HEK293 (cell line): ENCODE results near the gene FSTL4.

Experiments used
- CTCF ChIA-PET: fragments of 350-600 bp; formaldehyde crosslinking; extraction: SDS; loops from one replicate; lab custom pipeline; 2021; ENCODE audit warnings: antibody characterized with exemption; lab: Yijun Ruan, JAX
- POLR2A ChIA-PET: fragments of 300-600 bp; formaldehyde crosslinking; extraction: SDS; loops from one replicate; lab custom pipeline; 2020; ENCODE audit warnings: antibody characterized with exemption, inconsistent platforms; lab: Yijun Ruan, JAX
- H3K27ac ChIP-seq: fragments of 200-500 bp; sonication (Bioruptor generic); 2 replicates; pipeline ENCODE4 v1.5.1; 2014; ENCODE audit warnings: low read depth, low read length, control low read depth, inconsistent platforms; ENCODE audit errors: extremely low read depth
- H3K36me3 ChIP-seq, 2 experiments: fragments of 200-500 bp in 1 of 2; sonication (Bioruptor generic) in 1 of 2; 1 replicate in 1 of 2; 2 replicates in 1 of 2; pipeline ENCODE4 v1.5.1; 2014 to 2017; ENCODE audit warnings: inconsistent platforms in 2 of 2, low read length in 2 of 2; ENCODE audit not compliant: control insufficient read depth in 2 of 2, insufficient read depth in 1 of 2
- H3K4me1 ChIP-seq: fragments of 200-500 bp; sonication (Bioruptor generic); 2 replicates; pipeline ENCODE4 v1.5.1; 2014; ENCODE audit warnings: mild to moderate bottlenecking, low read length, inconsistent platforms; ENCODE audit not compliant: control insufficient read depth, insufficient read depth
- H3K4me3 ChIP-seq: 2 replicates; pipeline ENCODE4 v1.5.1; 2011; ENCODE audit warnings: low read depth, mild to moderate bottlenecking, control low read depth, low read length, moderate library complexity
- H3K9me3 ChIP-seq: fragments of 200-500 bp; sonication (Bioruptor generic); 2 replicates; pipeline ENCODE4 v1.5.1; 2014; ENCODE audit warnings: low read depth, low read length, inconsistent platforms; ENCODE audit not compliant: control insufficient read depth, insufficient read depth
- CTCF ChIP-seq: fragments of 450-650 bp; formaldehyde crosslinking; IDR thresholded peaks from 2 replicates; pipeline ENCODE4 v1.5.1; 2016; ENCODE audit warnings: missing biosample characterization, missing genetic modification characterization
- GLIS1 ChIP-seq: fragments of 450-650 bp; formaldehyde crosslinking; IDR thresholded peaks from 2 replicates; pipeline ENCODE4 v1.5.1; 2016; ENCODE audit warnings: missing biosample characterization, missing genetic modification characterization
- HOXA7 ChIP-seq: sonication (generic); formaldehyde crosslinking; IDR thresholded peaks from 2 replicates; pipeline ENCODE4 v1.8.1; 2022; ENCODE audit warnings: missing genetic modification reagents, borderline replicate concordance
- HOXC10 ChIP-seq: sonication (generic); formaldehyde crosslinking; IDR thresholded peaks from 2 replicates; pipeline ENCODE4 v1.8.1; 2023; ENCODE audit warnings: mild to moderate bottlenecking, missing genetic modification reagents
- KLF7 ChIP-seq: fragments of 450-650 bp; formaldehyde crosslinking; IDR thresholded peaks from 2 replicates; pipeline ENCODE4 v1.5.1; 2016; ENCODE audit warnings: missing biosample characterization, missing genetic modification characterization, borderline replicate concordance
- PRDM6 ChIP-seq: fragments of 450-650 bp; formaldehyde crosslinking; IDR thresholded peaks from 2 replicates; pipeline ENCODE4 v1.5.1; 2017; ENCODE audit warnings: missing biosample characterization, missing genetic modification characterization
- YY1 ChIP-seq: fragments of 450-650 bp; formaldehyde crosslinking; IDR thresholded peaks from 2 replicates; pipeline ENCODE4 v1.5.1; 2018; ENCODE audit warnings: missing biosample characterization, missing genetic modification characterization
- ZBTB20 ChIP-seq: fragments of 450-650 bp; formaldehyde crosslinking; IDR thresholded peaks from 2 replicates; pipeline ENCODE4 v1.5.1; 2016; ENCODE audit warnings: missing biosample characterization, missing genetic modification characterization
- ZBTB21 ChIP-seq: fragments of 450-650 bp; formaldehyde crosslinking; IDR thresholded peaks from 2 replicates; pipeline ENCODE4 v1.5.1; 2017; ENCODE audit warnings: missing biosample characterization, missing genetic modification characterization
- ZFP41 ChIP-seq: fragments of 450-650 bp; formaldehyde crosslinking; IDR thresholded peaks from 2 replicates; pipeline ENCODE4 v1.5.1; 2016; ENCODE audit warnings: missing biosample characterization, missing genetic modification characterization, borderline replicate concordance
- ZNF121 ChIP-seq: fragments of 450-650 bp; formaldehyde crosslinking; IDR thresholded peaks from 2 replicates; pipeline ENCODE4 v1.5.1; 2016; ENCODE audit warnings: missing biosample characterization, missing genetic modification characterization
- ZNF146 ChIP-seq: fragments of 450-650 bp; formaldehyde crosslinking; IDR thresholded peaks from 2 replicates; pipeline ENCODE4 v1.5.1; 2016; ENCODE audit warnings: missing biosample characterization, missing genetic modification characterization
- ZNF155 ChIP-seq: fragments of 450-650 bp; formaldehyde crosslinking; IDR thresholded peaks from 2 replicates; pipeline ENCODE4 v1.5.1; 2016; ENCODE audit warnings: missing biosample characterization, missing genetic modification characterization
- ZNF157 ChIP-seq: fragments of 450-650 bp; formaldehyde crosslinking; IDR thresholded peaks from 2 replicates; pipeline ENCODE4 v1.5.1; 2016; ENCODE audit warnings: missing biosample characterization, missing genetic modification characterization
- ZNF175 ChIP-seq: fragments of 450-650 bp; formaldehyde crosslinking; IDR thresholded peaks from 2 replicates; pipeline ENCODE4 v1.5.1; 2016; ENCODE audit warnings: missing biosample characterization, missing genetic modification characterization
- ZNF184 ChIP-seq: fragments of 450-650 bp; IDR thresholded peaks from 2 replicates; pipeline ENCODE4 v1.5.1; 2018; ENCODE audit warnings: missing biosample characterization, mild to moderate bottlenecking, missing genetic modification characterization
- ZNF2 ChIP-seq: fragments of 450-650 bp; formaldehyde crosslinking; IDR thresholded peaks from 2 replicates; pipeline ENCODE4 v1.5.1; 2016; ENCODE audit warnings: missing biosample characterization, missing genetic modification characterization
- ZNF311 ChIP-seq: fragments of 450-650 bp; formaldehyde crosslinking; IDR thresholded peaks from 2 replicates; pipeline ENCODE4 v1.5.1; 2017; ENCODE audit warnings: missing biosample characterization, missing genetic modification characterization, borderline replicate concordance
- ZNF37A ChIP-seq: fragments of 450-650 bp; IDR thresholded peaks from 2 replicates; pipeline ENCODE4 v1.5.1; 2018; ENCODE audit warnings: missing biosample characterization, missing genetic modification characterization
- ZNF394 ChIP-seq: fragments of 450-650 bp; formaldehyde crosslinking; IDR thresholded peaks from 2 replicates; pipeline ENCODE4 v1.5.1; 2016; ENCODE audit warnings: missing biosample characterization, missing genetic modification characterization, mild to moderate bottlenecking, moderate library complexity, borderline replicate concordance
- ZNF416 ChIP-seq: fragments of 450-650 bp; formaldehyde crosslinking; IDR thresholded peaks from 2 replicates; pipeline ENCODE4 v1.5.1; 2016; ENCODE audit warnings: missing biosample characterization, missing genetic modification characterization
- ZNF433 ChIP-seq: fragments of 450-650 bp; formaldehyde crosslinking; IDR thresholded peaks from 2 replicates; pipeline ENCODE4 v1.5.1; 2016; ENCODE audit warnings: missing biosample characterization, missing genetic modification characterization, low read depth
- ZNF692 ChIP-seq: fragments of 450-650 bp; formaldehyde crosslinking; IDR thresholded peaks from 2 replicates; pipeline ENCODE4 v1.5.1; 2016; ENCODE audit warnings: missing biosample characterization, missing genetic modification characterization
- ZNF704 ChIP-seq: fragments of 450-650 bp; formaldehyde crosslinking; IDR thresholded peaks from 2 replicates; pipeline ENCODE4 v1.5.1; 2016; ENCODE audit warnings: missing biosample characterization, missing genetic modification characterization
- ZNF76 ChIP-seq: fragments of 450-650 bp; formaldehyde crosslinking; IDR thresholded peaks from 2 replicates; pipeline ENCODE4; 2016; ENCODE audit warnings: low read depth, missing biosample characterization, missing genetic modification characterization, borderline replicate concordance
- ZNF830 ChIP-seq: fragments of 450-650 bp; IDR thresholded peaks from 2 replicates; pipeline ENCODE4 v1.5.0; 2018; ENCODE audit warnings: missing biosample characterization, missing genetic modification characterization, low read depth, mild to moderate bottlenecking, moderate library complexity
- ZSCAN30 ChIP-seq: fragments of 450-650 bp; IDR thresholded peaks from 2 replicates; pipeline ENCODE4 v1.5.1; 2018; ENCODE audit warnings: missing biosample characterization, mild to moderate bottlenecking, missing genetic modification characterization, moderate library complexity

FSTL4 gene

GRCh38 chr5:133304178-133304577 is 308.2 kb downstream of the FSTL4 start (continued):
- no peak for TF ChIP-seq ZNF155 (tag by site-specific recombination)
- no peak for TF ChIP-seq ZNF433 (tag by site-specific recombination)
- no peak for TF ChIP-seq ZNF157 (tag by site-specific recombination)
- no peak for TF ChIP-seq GLIS1 (tag by site-specific recombination)
- no peak for TF ChIP-seq ZNF830 (tag by site-specific recombination)

GRCh38 chr5:133303298-133303697 is 309.0 kb downstream of the FSTL4 start:
- H3K4me3 ChIP-seq: no peak overlapping the region
- no peaks in the 10 kb centered on the region for H3K36me3 ChIP-seq
- ChIA-PET POLR2A (no interaction called here), CTCF (no interaction called here)
- no peaks in the 10 kb centered on the region for H3K9me3 ChIP-seq
- H3K4me1 ChIP-seq: no peaks in the 10 kb centered on the region
- TF ChIP-seq ZNF37A (tag by site-specific recombination): no peak
- no peak for TF ChIP-seq ZBTB20 (tag by site-specific recombination)
- TF ChIP-seq ZBTB21: no peak
- TF ChIP-seq PRDM6 (tag by site-specific recombination): no peak
- TF ChIP-seq ZNF692 (tag by site-specific recombination): no peak
- TF ChIP-seq ZNF416: no peak
- TF ChIP-seq KLF7 (tag by site-specific recombination): no peak
- no peak for TF ChIP-seq ZSCAN30 (tag by site-specific recombination)
- no peak for TF ChIP-seq ZNF184 (tag by site-specific recombination)
- TF ChIP-seq ZNF76 (tag by site-specific recombination): no peak
- no peak for TF ChIP-seq ZNF394
- TF ChIP-seq YY1 (tag by site-specific recombination): no peak
- no peak for TF ChIP-seq CTCF (tag by site-specific recombination)
- no peak for TF ChIP-seq ZFP41 (tag by site-specific recombination)
- no peak for TF ChIP-seq ZNF830 (tag by site-specific recombination)
- no peak for TF ChIP-seq ZNF146 (tag by site-specific recombination)
- no peak for TF ChIP-seq ZNF175 (tag by site-specific recombination)
- no peak overlapping the region for H3K27ac ChIP-seq

GRCh38 chr5:133299728-133300127 is 312.6 kb downstream of the FSTL4 start:
- Histone ChIP-seq H3K27ac (no peak overlapping the region), H3K9me3 (no peaks in the 10 kb centered on the region), H3K36me3 (no peaks in the 10 kb centered on the region), H3K4me1 (peaks cover 8% of the 10 kb centered on the region), H3K4me3 (no peak overlapping the region)
- POLR2A ChIA-PET: no interaction called here
- CTCF ChIA-PET: interaction anchor here (0.6 kb wide), 1 partner anchor 187 kb away, joined by 3 read pairs; no protein-coding TSS in a partner anchor
- TF ChIP-seq YY1 (tag by site-specific recombination) (no peak), ZNF704 (tag by site-specific recombination) (no peak), HOXC10 (no peak), ZNF121 (tag by site-specific recombination) (no peak), ZNF311 (no peak), GLIS1 (tag by site-specific recombination) (no peak), HOXA7 (CRISPR knock-in tag) (no peak), ZNF2 (no peak)
